ENCODE data around the gene GTF2IRD1. TPM values are rescaled to one million over a fixed set of nuclear protein-coding genes. Genes with fewer than 3 reads are reported as not detected.

Gene GTF2IRD1
- total and polyA plus RNA-seq, 2 of the 4 experiments (the other 2 are of a cell fraction): 4.1 to 21.9 TPM

DNA sequence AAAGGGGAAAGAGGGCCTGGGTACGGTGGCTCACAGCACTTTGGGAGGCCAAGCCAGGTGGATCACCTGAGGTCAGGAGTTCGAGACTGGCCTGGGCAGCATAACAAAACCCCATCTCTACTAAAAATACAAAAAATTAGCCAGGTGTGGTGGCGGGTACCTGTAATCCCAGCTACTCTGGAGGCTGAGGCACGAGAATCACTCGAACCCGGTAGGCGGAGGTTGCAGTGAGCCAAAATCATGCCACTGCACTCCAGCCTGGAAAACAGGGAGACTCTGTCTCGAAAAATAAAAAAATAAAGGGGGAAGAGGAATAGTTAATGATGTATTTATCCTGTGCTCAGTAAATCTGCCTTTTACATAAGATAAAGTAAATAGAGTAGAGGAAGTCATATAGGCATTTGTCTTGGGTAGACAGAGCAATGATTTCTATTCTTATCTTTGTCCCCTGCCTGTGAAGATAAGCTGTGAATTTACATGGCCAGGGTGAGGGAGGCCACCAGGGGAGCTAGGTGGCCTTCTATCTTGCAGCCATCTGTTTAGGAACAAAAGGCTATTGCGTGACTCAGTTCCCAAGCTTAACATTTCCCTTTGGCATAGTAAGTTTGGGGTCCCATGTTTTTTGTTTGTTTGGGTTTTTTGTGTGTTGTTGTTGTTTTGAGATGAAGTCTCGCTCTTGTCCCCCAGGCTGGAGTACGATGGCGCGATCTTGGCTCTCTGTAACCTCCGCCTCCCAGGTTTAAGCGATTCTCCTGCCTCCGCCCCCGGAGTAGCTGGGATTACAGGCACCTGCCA, 130.7 kb downstream of the GTF2IRD1 start (continued):
- no peak for TF ChIP-seq MAZ (IDR thresholded peaks at IDR 0.05; ENCODE audit: borderline replicate concordance, low read depth, low read length)

DNA sequence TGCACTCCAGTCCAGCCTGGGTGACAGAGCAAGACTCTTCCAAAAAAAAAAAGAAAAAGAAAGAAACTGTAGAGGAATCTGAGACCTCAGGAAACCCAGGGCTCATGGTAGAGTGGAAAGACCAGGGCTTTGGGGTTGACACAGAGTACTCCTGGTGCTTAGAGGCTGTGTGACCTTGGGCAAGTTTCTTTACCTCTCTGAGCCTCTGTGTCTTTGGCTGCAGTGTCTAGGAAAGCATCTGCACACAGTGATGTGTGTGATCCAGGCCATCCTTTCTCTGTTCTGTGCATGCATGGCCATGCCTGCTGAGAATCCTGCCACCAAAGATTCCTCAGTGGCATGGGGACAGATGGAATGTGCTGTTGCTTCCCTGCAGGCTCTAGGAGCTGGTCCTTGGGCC, 132.1 kb downstream of the GTF2IRD1 start:
- H3K4me3 ChIP-seq (ENCODE audit: insufficient read depth, low read depth, low read length): no peak overlapping the region
- intact Hi-C loops (cut with micrococcal nuclease) (loop anchor here (10.0 kb wide), 1 partner anchor 79 kb away; no protein-coding TSS in a partner anchor), in situ Hi-C loops (cut with MboI; ENCODE audit: low sequenced_read_pairs) (loop anchor here (10.0 kb wide), 1 partner anchor 79 kb away; no protein-coding TSS in a partner anchor), dilution Hi-C loops (cut with HindIII; ENCODE audit: low sequenced_read_pairs, unreplicated experiment) (no loop called here)
- H4K8ac ChIP-seq (ENCODE audit: low read depth in 2 of 2, low read length in 2 of 2): no peak overlapping the region
- no peak overlapping the region for H4K5ac ChIP-seq (ENCODE audit: low read depth, low read length)
- H4K91ac ChIP-seq (ENCODE audit: insufficient read depth, low read depth, low read length): no peak overlapping the region
- peaks cover 3 to 19% of the 10 kb centered on the region in 2 experiments; a peak in 2 of 4 replicates for H3K79me1 ChIP-seq (ENCODE audit: low read depth in 1 of 2, low read length in 2 of 2)
- H3K9ac ChIP-seq (ENCODE audit: low read depth, low read length): no peak overlapping the region
- no peak overlapping the region for H2BK20ac ChIP-seq (ENCODE audit: low read depth, low read length)
- H3K14ac ChIP-seq (replicated peaks; ENCODE audit: low read depth, low read length): no peak overlapping the region
- DNase-seq (no peak), ATAC-seq (ENCODE audit: low read depth) (no peak)
- H2AK5ac ChIP-seq (ENCODE audit: low read depth, low read length): no peak overlapping the region
- no peak overlapping the region for H2BK15ac ChIP-seq (ENCODE audit: low read depth, low read length)
- ChIA-PET CTCF (no interaction called here), POLR2A (ENCODE audit: unreplicated experiment) (no interaction called here)
- peaks cover 9% of the 10 kb centered on the region for H3K4me1 ChIP-seq (ENCODE audit: control insufficient read depth, insufficient read depth, low read length)
- no peak overlapping the region for H2AFZ ChIP-seq (replicated peaks; ENCODE audit: low read length, poor library complexity)
- H3K4me2 ChIP-seq (ENCODE audit: low read depth, low read length): no peak overlapping the region
- no peak overlapping the region for H3K4ac ChIP-seq (ENCODE audit: low read depth, low read length)
- no peak overlapping the region for H3K23ac ChIP-seq (ENCODE audit: low read depth, low read length)
- H3K56ac ChIP-seq (ENCODE audit: extremely low read depth, insufficient read depth, low read length): no peak overlapping the region
- H4K20me1 ChIP-seq (ENCODE audit: insufficient read depth, low read length): no peaks in the 10 kb centered on the region
- H2BK5ac ChIP-seq (ENCODE audit: low read depth, low read length, poor library complexity, severe bottlenecking): no peak overlapping the region
- H3K9me1 ChIP-seq (ENCODE audit: insufficient read depth, low read length): peaks cover 11% of the 10 kb centered on the region; the same call in 1 of the 2 replicates
- no peak overlapping the region for H3K18ac ChIP-seq (ENCODE audit: low read depth, low read length)
- H2BK120ac ChIP-seq (ENCODE audit: low read depth, low read length): no peak overlapping the region
- H2AK9ac ChIP-seq (replicated peaks; ENCODE audit: low read depth, low read length, poor library complexity): no peak overlapping the region
- H3K27ac ChIP-seq (ENCODE audit: insufficient read depth, low read length): no peak overlapping the region
- H3K36me3 ChIP-seq (ENCODE audit: control insufficient read depth, insufficient read depth, low read length): peaks cover 13% of the 10 kb centered on the region; the same call in 1 of the 2 replicates
- H3K27me3 ChIP-seq (ENCODE audit: control insufficient read depth, insufficient read depth, low read length): no peaks in the 10 kb centered on the region
- no TSS peak for BruUV-seq (replicated peaks)
- H3K9me3 ChIP-seq (ENCODE audit: control insufficient read depth, insufficient read depth, low read length): no peaks in the 10 kb centered on the region
- no peak for TF ChIP-seq USF2 (IDR thresholded peaks at IDR 0.05; ENCODE audit: low read depth, low read length)
- no peak for TF ChIP-seq MAFK (IDR thresholded peaks at IDR 0.05; ENCODE audit: low read depth, low read length)
- no peak for TF ChIP-seq RFX5 (IDR thresholded peaks at IDR 0.05; ENCODE audit: low read depth, low read length)
- TF ChIP-seq MXI1 (IDR thresholded peaks at IDR 0.05; ENCODE audit: borderline replicate concordance, low read depth, low read length): no peak
- TF ChIP-seq MAZ (IDR thresholded peaks at IDR 0.05; ENCODE audit: borderline replicate concordance, low read depth, low read length): no peak
- TF ChIP-seq, protein P1, sequence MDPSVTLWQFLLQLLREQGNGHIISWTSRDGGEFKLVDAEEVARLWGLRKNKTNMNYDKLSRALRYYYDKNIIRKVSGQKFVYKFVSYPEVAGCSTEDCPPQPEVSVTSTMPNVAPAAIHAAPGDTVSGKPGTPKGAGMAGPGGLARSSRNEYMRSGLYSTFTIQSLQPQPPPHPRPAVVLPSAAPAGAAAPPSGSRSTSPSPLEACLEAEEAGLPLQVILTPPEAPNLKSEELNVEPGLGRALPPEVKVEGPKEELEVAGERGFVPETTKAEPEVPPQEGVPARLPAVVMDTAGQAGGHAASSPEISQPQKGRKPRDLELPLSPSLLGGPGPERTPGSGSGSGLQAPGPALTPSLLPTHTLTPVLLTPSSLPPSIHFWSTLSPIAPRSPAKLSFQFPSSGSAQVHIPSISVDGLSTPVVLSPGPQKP (IDR thresholded peaks at IDR 0.05; ENCODE audit: borderline replicate concordance, low read depth, low read length): no peak
- TF ChIP-seq NFE2L2 (IDR thresholded peaks at IDR 0.05; ENCODE audit: low read depth, low read length): no peak
- TF ChIP-seq SMC3 (IDR thresholded peaks at IDR 0.05; ENCODE audit: low read depth, low read length): no peak
- no peak for TF ChIP-seq RAD21 (IDR thresholded peaks at IDR 0.05; ENCODE audit: low read length)
- TF ChIP-seq CHD1 (IDR thresholded peaks at IDR 0.05; ENCODE audit: low read depth, low read length): no peak
- TF ChIP-seq, protein P2, sequence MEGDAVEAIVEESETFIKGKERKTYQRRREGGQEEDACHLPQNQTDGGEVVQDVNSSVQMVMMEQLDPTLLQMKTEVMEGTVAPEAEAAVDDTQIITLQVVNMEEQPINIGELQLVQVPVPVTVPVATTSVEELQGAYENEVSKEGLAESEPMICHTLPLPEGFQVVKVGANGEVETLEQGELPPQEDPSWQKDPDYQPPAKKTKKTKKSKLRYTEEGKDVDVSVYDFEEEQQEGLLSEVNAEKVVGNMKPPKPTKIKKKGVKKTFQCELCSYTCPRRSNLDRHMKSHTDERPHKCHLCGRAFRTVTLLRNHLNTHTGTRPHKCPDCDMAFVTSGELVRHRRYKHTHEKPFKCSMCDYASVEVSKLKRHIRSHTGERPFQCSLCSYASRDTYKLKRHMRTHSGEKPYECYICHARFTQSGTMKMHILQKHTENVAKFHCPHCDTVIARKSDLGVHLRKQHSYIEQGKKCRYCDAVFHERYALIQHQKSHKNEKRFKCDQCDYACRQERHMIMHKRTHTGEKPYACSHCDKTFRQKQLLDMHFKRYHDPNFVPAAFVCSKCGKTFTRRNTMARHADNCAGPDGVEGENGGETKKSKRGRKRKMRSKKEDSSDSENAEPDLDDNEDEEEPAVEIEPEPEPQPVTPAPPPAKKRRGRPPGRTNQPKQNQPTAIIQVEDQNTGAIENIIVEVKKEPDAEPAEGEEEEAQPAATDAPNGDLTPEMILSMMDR (conservative IDR thresholded peaks at IDR 0.05; ENCODE audit: low read depth, low read length): no peak
- no peak for TF ChIP-seq RCOR1 (IDR thresholded peaks at IDR 0.05; ENCODE audit: insufficient replicate concordance, low read length)
- no peak for TF ChIP-seq POLR2A (IDR thresholded peaks at IDR 0.05; ENCODE audit: low read depth, low read length)

Data from IMR-90 (cell line).